ENCODE results near the gene IGSF3.

- TF ChIP-seq CTCF (IDR thresholded peaks at IDR 0.05) (no peak), POLR2A (IDR thresholded peaks at IDR 0.05) (no peak), POLR2AphosphoS5 (IDR thresholded peaks at IDR 0.05) (no peak), EP300 (IDR thresholded peaks at IDR 0.05) (no peak)
These were observed 103.1 kb downstream of the IGSF3 start for GRCh38 chr1:116564426-116564825.
